HG03342 (cell line): ENCODE results near the gene ZNF619.
A peak's percentile ranks its signal among the peaks of the same experiment; 100 is the strongest.

Experiments
- ATAC-seq: cut with Tn5 transposase; IDR thresholded peaks from one replicate; pipeline ENCODE4 v1.9.1; 2021; ENCODE audit warnings: mild to moderate bottlenecking, moderate library complexity; ENCODE audit not compliant: unreplicated experiment

Gene ZNF619

GRCh38 chr3:40464339-40465110, 12.4 kb upstream of the ZNF619 start:
- no peak for ATAC-seq

- no peak for ATAC-seq
Measured at GRCh38 chr3:40465111-40465407, 11.9 kb upstream of the ZNF619 start.

- ATAC-seq, result no peak
Measured at GRCh38 chr3:40465456-40465855, 11.5 kb upstream of the ZNF619 start.

GRCh38 chr3:40468018-40468417, 8.9 kb upstream of the ZNF619 start:
- ATAC-seq, result no peak

- ATAC-seq, result no peak
Measured at GRCh38 chr3:40470701-40471100, 6.2 kb upstream of the ZNF619 start.

- no peak for ATAC-seq
Measured at GRCh38 chr3:40477666-40478065, 744 bp downstream of the ZNF619 start.

- no peak for ATAC-seq
Measured at GRCh38 chr3:40487172-40487571, 10.2 kb downstream of the ZNF619 start.

- no peak for ATAC-seq
Measured at GRCh38 chr3:40490916-40491315, 14.0 kb downstream of the ZNF619 start.

- no peak for ATAC-seq
Measured at GRCh38 chr3:40494698-40495097, 17.8 kb downstream of the ZNF619 start.

- ATAC-seq, result no peak
Measured at GRCh38 chr3:40497288-40497687, 20.4 kb downstream of the ZNF619 start.

- no peak for ATAC-seq
Measured at GRCh38 chr3:40499952-40500351, 23.0 kb downstream of the ZNF619 start.

- no peak for ATAC-seq
Measured at GRCh38 chr3:40502034-40502433, 25.1 kb downstream of the ZNF619 start.

- ATAC-seq, result no peak
Measured at GRCh38 chr3:40504636-40505430, 27.9 kb downstream of the ZNF619 start.

GRCh38 chr3:40505599-40506462, 28.9 kb downstream of the ZNF619 start, which contains the start of gene ZNF620:
Gene ZNF620, plus strand, starts transcription at chr3:40506039. Its CDS starts 314 bp downstream, at chr3:40506353.
- ATAC-seq, result peak; percentile 89

- no peak for ATAC-seq
Measured at GRCh38 chr3:40511031-40511718, 34.3 kb downstream of the ZNF619 start.

GRCh38 chr3:40516201-40516600, 39.3 kb downstream of the ZNF619 start:
- no peak for ATAC-seq

- ATAC-seq, result no peak
Measured at GRCh38 chr3:40518067-40518466, 41.1 kb downstream of the ZNF619 start.

GRCh38 chr3:40518848-40519247, 41.9 kb downstream of the ZNF619 start:
- ATAC-seq, result no peak

- no peak for ATAC-seq
Measured at GRCh38 chr3:40521254-40521653, 44.3 kb downstream of the ZNF619 start.

- ATAC-seq, result no peak
Measured at GRCh38 chr3:40523781-40524180, 46.9 kb downstream of the ZNF619 start.

- no peak for ATAC-seq
Measured at GRCh38 chr3:40524222-40524567, 47.3 kb downstream of the ZNF619 start.
